Panc1 (cell line): Measurements from ENCODE around the gene UBAC2.

Source experiments
- POLR2AphosphoS5 ChIP-seq: IDR thresholded peaks from 2 replicates; pipeline ENCODE4 v1.6.1; 2012; ENCODE audit warnings: mild to moderate bottlenecking, low read depth, low read length, moderate library complexity
- SIN3A ChIP-seq: IDR thresholded peaks from 2 replicates; pipeline ENCODE4 v1.6.1; 2012; ENCODE audit warnings: low read depth, mild to moderate bottlenecking, low read length, moderate library complexity, borderline replicate concordance; ENCODE audit not compliant: insufficient read depth
- TF ChIP-seq, protein P1 (sequence below): fragments of 450-650 bp; IDR thresholded peaks from 2 replicates; pipeline ENCODE4 v1.5.1; 2017; ENCODE audit warnings: mild to moderate bottlenecking
- TF ChIP-seq, protein P2 (sequence below), 2 experiments: IDR thresholded peaks; 2 replicates each; pipeline ENCODE4 v1.6.1; 2011 to 2012; ENCODE audit warnings: low read depth in 2 of 2, control low read depth in 1 of 2, low read length in 1 of 2, mild to moderate bottlenecking in 1 of 2, moderate library complexity in 1 of 2; ENCODE audit not compliant: insufficient read depth in 1 of 2

DNA sequence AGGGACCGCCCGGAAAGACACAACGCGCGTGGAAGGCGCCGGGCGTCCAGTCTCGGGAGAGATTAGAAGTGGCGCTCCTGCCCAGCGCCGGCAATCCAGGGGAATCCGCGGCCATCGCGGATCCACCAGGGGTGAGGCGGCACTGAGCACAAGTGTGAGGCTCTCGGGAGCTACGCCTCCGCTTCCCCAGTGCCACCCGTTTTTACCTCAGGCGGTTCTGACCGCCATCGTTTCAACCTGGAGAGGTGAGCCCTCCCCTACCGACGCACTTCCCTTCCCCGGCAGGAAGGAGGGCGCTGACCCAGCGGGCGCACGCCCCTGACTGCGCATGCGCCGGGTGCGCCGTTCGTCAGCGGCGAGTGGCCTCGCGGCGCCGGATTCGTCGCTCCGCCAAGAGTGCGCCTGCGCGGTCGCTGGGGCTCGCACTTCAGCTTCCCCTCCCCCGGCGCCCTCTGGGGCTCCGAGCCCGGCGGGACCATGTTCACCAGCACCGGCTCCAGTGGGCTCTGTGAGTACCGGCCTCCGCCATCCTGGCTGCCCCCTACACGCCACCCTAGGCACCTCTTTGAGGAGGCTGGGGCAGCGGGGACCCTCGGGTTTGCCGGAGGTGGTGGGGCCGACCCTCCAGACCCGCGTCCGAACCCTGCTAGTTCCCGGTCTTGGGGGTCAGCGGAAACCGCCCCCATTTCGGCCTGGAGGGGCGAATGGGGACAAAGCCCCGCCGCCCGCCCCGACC is at the start of gene UBAC2:
- TF ChIP-seq, protein P1, sequence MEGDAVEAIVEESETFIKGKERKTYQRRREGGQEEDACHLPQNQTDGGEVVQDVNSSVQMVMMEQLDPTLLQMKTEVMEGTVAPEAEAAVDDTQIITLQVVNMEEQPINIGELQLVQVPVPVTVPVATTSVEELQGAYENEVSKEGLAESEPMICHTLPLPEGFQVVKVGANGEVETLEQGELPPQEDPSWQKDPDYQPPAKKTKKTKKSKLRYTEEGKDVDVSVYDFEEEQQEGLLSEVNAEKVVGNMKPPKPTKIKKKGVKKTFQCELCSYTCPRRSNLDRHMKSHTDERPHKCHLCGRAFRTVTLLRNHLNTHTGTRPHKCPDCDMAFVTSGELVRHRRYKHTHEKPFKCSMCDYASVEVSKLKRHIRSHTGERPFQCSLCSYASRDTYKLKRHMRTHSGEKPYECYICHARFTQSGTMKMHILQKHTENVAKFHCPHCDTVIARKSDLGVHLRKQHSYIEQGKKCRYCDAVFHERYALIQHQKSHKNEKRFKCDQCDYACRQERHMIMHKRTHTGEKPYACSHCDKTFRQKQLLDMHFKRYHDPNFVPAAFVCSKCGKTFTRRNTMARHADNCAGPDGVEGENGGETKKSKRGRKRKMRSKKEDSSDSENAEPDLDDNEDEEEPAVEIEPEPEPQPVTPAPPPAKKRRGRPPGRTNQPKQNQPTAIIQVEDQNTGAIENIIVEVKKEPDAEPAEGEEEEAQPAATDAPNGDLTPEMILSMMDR, result no peak
- TF ChIP-seq SIN3A, result no peak
- TF ChIP-seq, protein P2, sequence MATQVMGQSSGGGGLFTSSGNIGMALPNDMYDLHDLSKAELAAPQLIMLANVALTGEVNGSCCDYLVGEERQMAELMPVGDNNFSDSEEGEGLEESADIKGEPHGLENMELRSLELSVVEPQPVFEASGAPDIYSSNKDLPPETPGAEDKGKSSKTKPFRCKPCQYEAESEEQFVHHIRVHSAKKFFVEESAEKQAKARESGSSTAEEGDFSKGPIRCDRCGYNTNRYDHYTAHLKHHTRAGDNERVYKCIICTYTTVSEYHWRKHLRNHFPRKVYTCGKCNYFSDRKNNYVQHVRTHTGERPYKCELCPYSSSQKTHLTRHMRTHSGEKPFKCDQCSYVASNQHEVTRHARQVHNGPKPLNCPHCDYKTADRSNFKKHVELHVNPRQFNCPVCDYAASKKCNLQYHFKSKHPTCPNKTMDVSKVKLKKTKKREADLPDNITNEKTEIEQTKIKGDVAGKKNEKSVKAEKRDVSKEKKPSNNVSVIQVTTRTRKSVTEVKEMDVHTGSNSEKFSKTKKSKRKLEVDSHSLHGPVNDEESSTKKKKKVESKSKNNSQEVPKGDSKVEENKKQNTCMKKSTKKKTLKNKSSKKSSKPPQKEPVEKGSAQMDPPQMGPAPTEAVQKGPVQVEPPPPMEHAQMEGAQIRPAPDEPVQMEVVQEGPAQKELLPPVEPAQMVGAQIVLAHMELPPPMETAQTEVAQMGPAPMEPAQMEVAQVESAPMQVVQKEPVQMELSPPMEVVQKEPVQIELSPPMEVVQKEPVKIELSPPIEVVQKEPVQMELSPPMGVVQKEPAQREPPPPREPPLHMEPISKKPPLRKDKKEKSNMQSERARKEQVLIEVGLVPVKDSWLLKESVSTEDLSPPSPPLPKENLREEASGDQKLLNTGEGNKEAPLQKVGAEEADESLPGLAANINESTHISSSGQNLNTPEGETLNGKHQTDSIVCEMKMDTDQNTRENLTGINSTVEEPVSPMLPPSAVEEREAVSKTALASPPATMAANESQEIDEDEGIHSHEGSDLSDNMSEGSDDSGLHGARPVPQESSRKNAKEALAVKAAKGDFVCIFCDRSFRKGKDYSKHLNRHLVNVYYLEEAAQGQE (IDR thresholded peaks at IDR 0.05; ENCODE audit: insufficient read depth in 1 of 2, low read depth in 2 of 2, low read length in 1 of 2), result no peak
- peak; percentile 91 for TF ChIP-seq POLR2AphosphoS5
